Prostate gland (tissue), 2 donors: ENCODE data around the gene FBXW8.

Source experiments
- POLR2A ChIP-seq: fragments of 450-650 bp; IDR thresholded peaks from one replicate; pipeline ENCODE4 v1.6.1; 2016; ENCODE audit warnings: antibody characterized with exemption, mild to moderate bottlenecking
- TF ChIP-seq, protein P1 (sequence below), 4 experiments: fragments of 200-600 bp in 2 of 4; fragments of 450-650 bp in 2 of 4; sonication (generic) in 2 of 4; IDR thresholded peaks; 1 replicate in 3 of 4; 2 replicates in 1 of 4; pipeline ENCODE4 v1.5.1; 2016 to 2019; ENCODE audit warnings: antibody characterized with exemption in 4 of 4, mild to moderate bottlenecking in 2 of 4, moderate library complexity in 2 of 4

- TF ChIP-seq, protein P1, sequence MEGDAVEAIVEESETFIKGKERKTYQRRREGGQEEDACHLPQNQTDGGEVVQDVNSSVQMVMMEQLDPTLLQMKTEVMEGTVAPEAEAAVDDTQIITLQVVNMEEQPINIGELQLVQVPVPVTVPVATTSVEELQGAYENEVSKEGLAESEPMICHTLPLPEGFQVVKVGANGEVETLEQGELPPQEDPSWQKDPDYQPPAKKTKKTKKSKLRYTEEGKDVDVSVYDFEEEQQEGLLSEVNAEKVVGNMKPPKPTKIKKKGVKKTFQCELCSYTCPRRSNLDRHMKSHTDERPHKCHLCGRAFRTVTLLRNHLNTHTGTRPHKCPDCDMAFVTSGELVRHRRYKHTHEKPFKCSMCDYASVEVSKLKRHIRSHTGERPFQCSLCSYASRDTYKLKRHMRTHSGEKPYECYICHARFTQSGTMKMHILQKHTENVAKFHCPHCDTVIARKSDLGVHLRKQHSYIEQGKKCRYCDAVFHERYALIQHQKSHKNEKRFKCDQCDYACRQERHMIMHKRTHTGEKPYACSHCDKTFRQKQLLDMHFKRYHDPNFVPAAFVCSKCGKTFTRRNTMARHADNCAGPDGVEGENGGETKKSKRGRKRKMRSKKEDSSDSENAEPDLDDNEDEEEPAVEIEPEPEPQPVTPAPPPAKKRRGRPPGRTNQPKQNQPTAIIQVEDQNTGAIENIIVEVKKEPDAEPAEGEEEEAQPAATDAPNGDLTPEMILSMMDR (IDR thresholded peaks at IDR 0.05): no peak
- TF ChIP-seq POLR2A: no peak
These were observed 46.2 kb upstream of the FBXW8 start for GRCh38 chr12:116864371-116865160.
